T follicular helper cell (primary cell): ENCODE results near the gene LAMTOR3.

Experiments
- DNase-seq: peaks from one replicate; pipeline ENCODE4 v3.0.0-alpha.2; 2020; ENCODE audit warnings: low read depth

The LAMTOR3 gene

DNA sequence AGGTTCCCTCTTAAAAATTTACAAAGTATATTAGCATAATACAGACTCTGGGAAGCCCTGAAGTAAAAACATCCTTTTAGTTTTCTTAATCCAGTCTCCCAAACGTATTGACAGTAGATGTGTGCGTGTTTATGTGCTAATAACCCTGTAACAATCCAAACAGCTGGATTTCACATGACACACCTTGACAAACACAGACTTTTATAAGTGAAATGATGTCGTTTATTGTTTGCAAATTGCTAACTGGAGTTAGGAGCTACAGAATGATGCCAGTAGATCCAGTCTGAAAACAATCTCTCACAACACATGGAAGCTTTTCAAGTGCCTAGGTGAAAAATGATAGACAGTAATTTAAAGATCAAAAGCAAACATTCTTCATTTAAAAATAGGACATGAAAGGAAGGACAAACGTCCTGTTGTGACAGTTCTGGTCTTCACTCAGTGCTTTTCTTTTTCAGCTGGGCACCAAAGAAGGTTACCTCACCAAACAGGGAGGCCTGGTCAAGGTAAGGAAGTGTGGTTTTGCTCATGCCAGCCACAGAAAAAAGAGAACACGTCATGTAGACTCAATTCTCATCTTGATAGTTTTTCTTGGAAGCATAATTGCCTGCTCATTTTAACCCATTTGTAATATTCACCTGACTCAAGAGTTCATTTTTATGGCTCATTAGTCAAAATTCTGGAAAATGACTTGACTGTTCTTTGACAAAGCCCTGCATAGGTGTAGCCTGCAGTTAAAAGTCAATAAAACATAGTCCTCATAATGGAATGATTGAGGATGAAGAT lies 32.9 kb downstream of the LAMTOR3 start:
- DNase-seq = no peak

DNA sequence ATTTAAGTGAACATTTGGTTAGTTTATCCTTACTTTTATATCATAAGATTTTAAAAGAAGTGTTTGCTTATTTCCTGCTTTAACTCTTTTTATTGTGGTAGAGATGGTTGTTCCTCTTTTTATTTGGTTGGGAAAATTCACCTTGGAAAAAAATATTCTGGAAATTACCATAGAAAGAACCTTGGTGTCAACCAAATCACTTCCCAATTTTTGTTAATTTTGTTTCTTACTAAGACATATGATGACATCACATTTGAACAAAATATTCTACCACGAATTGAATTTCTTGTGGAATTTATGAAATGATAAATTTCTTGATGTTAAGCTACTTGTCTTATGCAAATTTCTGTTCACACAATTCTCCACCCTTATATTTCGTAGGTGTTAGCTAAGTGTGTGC lies 33.7 kb downstream of the LAMTOR3 start:
- DNase-seq = no peak

DNA sequence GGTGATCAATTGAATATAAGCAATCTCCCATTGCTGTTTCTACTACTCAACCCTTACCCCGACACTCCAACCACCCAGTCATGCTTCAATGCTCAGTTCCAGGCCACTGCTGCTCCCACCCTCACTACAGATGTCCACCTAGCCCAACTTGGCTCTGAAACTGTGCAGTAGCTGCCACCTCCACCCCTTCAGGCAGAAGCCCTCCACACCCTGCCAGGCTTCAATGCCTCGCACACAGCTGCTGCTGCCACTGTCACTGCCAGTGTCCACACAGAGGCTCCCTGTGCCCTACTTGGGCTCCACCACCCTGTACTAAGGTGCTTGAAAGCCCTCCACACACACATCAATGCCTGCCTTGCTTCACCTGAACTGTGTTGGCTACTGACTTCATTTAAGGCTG lies 34.6 kb downstream of the LAMTOR3 start:
- no peak for DNase-seq

DNA sequence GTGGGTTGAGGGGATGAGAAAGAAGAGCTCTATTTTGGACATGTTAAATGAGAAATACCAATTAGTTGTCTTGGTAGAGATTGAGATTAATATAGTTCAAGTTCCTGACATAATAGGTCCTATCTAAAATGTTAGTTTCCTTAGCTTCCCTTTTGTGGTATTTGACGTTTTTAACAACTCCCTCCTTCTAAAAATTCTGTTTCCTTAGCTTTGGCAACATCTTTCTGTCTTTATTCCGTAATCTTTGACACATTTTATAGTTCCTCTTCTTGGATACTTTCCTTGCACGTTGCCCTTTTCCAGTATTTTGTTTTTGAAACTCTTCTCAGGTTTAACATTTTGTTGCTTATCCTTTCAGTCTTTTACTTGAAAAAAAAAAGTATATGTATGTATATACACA lies 36.9 kb downstream of the LAMTOR3 start:
- DNase-seq = no peak

DNA sequence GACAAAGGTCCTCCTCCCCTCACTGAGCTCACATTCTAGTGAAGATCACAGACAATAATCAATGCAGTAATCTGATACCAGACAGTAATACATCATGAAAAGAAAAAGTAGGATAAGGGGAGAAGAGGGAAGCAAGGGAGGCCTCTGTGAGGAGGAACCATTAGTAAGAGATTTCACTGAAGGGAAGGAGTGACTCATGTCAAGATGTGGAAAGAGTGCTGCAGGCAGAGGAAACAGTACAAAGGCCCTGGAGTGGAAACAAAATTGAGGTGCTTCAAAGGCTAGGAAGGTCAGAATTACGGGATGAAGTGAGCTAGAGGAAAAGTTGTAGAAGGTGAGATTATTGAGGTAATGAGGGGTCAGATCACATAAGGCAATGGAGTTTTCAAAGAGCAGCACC lies 38.1 kb downstream of the LAMTOR3 start:
- DNase-seq = no peak

DNA sequence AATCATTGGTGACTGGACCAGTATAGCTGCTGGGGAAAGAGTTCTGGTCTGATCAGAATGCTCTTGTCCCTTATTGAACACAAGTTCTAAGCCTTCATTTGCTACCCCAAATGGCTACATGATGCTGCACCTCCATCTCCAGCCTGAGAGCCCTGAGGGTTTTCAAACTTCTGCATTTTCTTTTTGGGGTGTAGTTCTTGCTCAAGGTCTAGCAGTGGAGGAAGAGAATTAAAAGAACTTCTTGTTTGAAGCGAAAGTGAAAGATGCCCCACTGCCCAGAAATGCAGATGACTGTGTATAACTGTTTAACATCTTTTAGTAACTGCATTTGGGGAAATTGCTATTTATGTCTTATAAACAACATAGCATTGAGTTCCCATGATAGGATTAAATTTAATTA lies 38.5 kb downstream of the LAMTOR3 start:
- no peak for DNase-seq

DNA sequence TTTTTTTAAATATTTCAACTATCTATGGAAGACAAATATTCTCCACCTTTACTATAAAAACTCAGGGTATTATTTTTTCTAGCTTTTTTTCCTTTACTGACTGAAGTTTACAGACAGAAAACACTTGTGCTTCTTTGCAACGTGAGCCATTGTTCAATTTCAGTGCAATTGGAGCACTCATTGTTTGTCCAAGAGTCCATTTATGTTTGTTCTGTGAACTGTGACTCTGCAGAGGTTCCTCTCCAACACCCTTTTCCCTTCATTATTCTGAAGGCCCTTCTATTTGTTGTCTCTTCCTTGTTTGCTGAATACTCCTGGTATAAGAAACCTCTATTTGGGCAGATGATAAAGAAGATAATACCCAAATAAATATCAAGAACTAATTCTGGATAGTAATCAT lies 40.2 kb downstream of the LAMTOR3 start:
- no peak for DNase-seq

DNA sequence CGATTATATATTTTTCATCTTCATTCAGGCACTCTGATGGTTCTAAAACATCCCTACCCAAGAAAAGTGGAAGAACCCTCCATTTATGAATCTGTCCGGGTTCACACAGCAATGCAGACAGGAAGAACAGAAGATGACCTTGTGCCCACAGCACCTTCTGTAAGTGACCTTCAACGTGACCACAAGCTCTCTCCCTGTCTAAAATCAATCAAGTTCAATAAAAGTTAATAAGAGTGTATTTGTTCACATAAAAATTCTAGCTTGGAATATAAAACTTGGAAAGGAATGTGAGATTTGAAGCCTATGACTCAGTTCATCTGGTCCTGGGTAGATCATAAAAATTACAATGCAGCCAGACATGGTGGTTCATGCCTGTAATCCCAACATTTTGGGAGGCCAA lies 41.0 kb downstream of the LAMTOR3 start:
- no peak for DNase-seq

DNA sequence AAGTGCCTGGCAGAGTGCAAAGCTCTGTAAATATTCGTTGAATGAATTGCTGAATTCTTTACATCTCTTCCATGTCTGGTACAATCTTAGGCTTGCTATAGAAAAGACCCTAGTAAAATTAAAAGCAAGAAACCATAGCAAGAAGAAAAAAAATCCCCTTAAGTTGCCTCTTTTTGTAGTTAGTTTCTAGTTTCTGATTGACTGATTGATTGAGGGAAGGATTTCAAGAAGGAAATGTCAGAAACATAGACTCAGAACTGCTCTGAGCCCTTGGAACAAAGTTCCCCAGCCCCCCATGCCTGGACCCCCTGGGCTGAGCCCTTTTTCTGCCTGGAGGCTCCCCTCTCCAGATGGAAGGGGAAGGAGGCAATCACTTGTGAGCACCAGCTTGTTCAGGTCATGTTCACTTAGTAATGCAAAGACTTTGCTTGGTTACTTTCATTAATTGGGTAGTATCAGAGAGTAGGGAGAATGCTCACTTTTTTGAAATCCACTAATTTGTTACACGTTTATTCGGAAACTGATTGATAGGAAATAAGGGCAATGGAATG lies 42.0 kb downstream of the LAMTOR3 start:
- DNase-seq = no peak

DNA sequence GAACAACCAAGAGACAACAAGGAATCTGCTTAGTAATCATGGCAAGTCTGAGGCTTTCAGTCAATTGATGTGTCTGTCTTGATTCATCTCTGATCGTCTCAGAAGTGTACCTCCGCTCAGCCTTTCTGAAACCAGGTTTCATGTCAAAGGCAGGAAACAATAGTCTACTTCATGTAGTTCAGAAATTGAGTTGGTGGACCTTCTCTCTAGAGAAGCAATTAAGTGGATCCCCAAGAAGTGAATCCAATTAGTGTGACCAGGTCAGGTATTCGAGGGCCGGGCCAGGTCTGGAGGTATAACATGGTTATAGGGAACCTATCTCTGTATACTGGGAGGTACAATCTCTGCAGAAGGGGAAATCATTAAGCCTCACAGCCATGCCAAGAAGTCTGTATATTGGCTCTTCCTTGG lies 45.6 kb downstream of the LAMTOR3 start:
- DNase-seq = no peak

DNA sequence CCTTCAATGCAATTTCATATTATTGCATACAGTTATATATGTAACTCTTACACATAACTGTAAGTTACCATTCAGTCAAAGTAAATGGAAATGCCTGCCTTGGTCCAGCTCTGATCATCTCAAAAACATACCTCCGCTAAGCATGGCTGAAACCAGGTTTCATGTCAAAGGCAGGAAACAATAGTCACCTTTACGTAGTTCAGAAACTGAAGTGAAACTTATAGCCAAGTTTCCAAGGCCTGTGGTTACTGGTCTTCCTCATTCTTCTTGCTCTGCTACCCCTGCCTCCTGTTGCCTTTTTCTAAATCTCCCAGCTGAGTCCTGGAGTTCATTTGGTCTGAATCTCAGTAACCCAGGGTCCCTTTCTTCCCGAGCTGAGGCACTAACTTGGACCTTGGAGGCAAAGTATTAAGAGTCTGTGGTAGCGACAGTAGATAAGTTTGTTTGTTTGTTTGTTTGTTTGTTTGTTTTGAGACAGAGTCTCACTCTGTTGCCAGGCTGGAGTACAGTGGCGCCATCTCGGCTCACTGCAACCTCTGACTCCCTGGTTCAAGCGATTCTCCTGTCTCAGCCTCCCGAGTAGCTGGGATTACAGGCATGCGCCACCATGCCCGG lies 46.8 kb downstream of the LAMTOR3 start:
- DNase-seq = no peak

DNA sequence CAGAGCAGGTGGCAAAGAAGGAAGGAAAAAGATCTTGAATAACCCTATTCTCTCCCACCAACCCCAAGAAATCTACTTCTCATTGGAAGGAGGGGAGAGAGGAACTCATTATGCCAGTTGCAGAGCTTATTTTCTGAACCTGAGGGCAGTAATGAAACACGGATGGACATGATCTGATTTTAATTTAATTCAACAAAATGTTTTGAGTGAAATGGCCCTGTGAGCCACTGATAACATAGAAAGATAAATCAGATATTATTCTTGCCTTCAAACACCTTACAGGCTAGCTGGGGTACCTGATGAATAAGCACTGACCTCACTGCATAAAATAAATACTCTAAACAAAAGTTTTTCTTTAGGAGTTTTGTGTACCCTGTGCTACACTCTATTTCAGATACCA lies 47.3 kb downstream of the LAMTOR3 start:
- DNase-seq = no peak

DNA sequence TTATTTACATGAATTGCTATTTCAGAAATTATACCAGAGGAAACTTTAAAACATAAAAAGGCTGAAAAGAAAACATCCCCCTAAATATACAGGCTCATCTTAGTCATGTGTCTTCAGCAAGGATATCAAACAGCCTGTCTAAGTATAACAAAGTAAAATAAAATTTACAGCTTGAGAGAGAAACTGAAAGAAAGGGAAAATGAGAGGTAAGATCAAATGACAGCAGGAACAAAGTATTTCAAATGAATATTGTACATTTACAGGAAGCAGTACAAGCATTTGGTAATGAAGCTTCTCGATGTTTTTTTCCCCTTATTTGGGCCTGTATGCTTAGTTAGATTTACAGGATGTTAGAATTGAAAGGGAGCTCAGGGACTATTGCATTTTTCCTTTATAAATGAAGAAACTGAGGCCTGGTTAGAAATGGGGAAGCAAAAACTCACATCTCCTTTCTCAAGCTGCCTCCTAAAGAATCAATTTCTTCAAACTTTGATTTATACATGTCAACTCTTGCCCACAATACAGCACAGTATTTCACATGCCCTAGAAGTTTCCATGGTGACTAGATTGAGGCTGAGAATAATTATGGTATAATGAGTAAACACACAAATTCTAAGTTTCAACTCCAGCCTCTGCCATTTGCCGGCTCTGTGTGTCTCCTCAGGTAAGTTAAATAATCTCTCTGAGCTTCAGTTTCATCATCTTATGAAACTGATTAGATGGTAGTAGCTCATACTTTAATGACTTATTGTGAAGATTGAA lies 48.3 kb downstream of the LAMTOR3 start:
- DNase-seq = no peak

DNA sequence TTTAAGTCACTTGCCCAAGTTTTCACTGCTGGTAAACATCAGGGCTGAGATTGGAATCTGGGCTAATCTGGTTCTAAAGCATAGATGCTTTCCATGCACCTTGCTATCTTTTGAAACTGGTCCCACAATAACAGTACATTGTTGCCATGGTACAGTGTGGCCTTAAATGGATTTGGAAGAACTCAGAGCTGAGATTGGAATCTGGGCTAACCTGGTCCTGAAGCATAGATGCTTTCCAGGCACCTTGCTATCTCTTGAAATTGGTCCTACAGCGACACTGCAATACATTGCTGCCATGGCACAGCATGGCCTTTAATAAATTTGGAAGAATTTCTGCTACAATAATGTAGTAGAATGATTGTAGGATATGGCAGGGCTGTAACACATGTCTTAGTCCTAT lies 49.0 kb downstream of the LAMTOR3 start:
- no peak for DNase-seq

DNA sequence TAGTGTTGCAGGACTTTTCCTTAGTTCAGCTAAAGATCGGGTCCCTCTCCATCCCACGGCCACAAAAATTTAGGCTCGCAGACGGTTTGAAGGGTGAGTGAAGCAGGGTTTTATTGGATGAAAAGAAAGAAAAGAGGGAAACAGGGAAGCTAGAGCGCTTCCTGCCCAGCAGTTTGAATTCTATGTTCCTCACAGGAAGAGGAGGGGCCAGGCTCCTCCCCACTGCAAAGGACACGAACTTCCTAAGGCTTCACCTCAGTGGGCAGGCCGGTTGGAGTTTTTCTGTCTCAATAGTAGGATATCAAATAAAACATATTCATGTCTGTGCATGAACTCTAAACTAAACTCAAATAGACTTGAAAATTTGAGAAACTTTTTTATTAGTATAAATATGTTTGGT lies 50.2 kb downstream of the LAMTOR3 start:
- DNase-seq = no peak

DNA sequence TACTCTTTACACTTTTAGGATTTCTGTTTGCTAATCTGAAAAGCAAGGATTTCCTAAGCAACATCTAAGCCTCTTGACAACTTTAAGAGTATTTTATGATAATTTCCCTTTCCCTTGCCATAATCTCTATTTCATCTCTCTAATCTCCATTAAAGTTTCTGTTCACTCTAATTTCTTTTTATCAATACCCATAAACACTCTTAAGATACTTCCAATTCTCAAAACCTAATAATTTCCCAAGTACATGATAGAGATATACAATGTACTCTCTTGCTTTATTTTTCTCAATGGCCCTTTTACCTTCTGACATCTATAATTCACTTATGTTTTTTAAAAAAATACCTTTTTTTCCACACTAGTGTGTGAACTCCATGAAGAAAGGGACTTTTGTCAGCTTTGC lies 50.8 kb downstream of the LAMTOR3 start:
- no peak for DNase-seq

DNA sequence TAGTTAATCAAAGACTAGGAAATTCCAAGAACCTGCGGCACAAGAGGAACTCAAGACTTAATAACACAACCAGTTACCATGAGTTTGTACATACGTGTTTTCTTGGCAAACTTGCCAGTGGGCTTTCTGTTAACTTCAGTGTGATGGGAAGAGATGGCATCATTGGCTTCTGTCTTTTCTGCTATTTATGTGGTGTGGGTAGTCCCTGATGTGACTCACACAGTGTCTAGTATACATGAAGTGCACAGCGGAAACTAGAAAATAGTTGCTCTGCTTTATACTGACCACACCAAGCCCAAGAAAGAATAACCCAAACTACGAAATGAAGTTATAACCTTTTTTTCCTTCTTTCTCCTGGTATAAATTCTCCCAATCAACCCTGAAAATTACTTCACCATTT lies 53.1 kb downstream of the LAMTOR3 start:
- DNase-seq = no peak

DNA sequence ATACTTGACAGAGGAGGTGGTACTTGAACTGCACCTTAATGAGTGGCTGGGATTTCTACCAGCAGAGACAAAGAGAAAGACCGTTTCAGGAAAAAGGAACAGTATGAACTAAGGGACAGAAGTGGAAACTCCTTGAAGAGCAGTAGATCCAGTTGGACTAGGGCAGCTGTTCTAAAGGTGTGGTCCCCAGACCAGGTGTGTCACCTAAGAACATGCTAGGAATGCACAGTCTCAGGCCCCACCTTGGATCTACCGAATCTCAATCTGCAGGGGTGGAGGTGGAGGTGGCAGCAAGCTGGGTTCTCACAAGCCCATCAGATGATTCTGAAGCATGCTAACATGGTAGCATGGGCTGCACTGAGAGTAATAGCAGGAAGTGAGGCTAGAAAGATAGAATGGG lies 55.3 kb downstream of the LAMTOR3 start:
- DNase-seq = no peak

DNA sequence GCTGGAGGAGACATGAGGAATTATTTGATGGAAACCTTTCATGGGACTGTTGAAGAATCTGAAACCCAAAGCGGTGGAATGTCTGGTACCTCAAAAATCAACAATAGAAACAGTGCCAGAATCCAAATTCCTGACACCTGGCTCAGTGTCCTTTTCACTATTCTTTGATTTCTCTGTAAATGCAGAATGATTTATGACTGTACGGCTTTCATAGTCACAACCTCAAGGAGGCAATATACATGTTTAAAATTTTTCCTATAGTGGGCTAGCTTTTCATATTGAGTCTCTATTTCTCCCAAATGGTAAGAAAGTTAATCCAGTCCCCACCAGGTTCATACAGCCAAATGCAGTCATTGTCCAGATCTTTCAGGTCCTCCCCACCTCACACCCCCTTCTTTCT lies 58.3 kb downstream of the LAMTOR3 start:
- no peak for DNase-seq

DNA sequence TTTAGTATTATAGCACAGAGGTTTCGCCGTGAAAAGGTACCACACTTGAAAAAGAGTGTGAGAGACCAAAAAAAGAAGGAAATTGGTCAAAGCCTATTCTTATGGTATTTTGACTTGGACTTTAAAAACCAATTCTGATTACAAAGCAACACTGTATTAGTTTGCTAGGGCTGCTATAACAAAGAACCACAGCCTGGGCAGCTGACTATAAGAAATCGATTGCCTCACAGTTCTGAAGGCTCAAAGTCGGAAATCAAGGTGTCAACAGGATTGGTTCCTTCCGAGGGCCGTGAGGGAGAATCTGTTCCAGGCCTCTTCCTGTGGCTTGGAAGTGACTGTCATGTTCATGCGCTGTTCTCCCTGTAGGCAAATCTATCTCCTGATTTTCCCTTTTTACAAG lies 59.7 kb downstream of the LAMTOR3 start:
- DNase-seq = no peak

DNA sequence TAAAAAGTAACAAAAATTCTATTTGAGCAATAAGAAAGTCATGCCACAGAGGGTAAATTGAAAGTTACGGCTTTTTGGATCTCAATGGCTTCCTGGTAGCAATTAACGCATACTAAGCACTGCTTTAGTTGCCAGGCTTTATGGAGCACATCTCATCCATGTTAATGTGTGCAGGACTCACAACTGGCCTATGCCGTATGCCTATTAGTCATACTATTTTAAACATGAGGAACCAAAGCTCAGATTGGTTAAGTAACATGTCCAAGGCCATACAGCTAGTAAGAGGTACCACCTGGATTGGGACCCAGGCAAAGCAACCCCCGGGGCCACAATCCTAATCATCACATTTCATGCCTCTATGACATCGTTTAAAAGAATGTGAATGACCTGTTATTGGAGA lies 60.5 kb downstream of the LAMTOR3 start:
- DNase-seq = no peak

DNA sequence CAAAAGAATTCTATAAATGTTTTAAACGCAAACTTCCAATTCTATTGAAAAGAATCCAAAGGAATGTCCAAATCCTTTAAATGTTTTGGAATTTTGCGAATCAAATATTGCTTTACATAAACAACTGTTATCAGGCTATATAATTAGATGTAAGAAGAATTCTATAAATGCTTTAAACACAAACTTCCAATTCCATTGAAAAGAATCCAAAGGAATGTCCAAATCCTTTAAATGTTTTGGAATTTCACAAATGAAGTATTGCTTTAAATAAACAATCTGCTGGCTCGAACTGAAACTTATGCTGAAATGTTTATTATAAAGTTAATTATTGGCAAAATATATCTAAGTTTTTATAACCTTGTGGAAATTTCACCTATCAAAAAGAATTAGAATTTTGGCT lies 61.5 kb downstream of the LAMTOR3 start:
- DNase-seq = no peak

DNA sequence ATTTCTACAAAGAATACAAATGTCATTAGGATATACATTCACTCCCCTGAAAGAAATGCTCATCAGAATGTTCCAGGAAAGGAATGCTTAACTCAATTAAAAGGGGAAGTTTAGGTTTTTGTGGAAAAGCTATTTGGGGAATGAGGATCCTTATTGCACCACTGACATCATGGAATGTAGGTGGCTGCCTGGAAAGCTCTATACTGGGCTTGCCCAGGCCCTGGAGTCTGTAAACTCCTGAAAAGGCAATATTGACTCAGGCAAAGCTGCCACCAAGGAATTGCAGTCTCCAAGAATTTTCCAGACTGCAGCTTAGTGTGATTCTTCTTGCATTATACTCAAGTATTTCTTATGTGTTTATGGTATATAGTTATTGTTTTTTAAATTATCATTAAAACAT lies 61.9 kb downstream of the LAMTOR3 start:
- DNase-seq = no peak
